NCI-H1930 (cell line): ENCODE data around the gene ERGIC3.
"Not testable (repeated sequence)": the region's sequence is repeated elsewhere in the genome, so short reads cannot be mapped to it uniquely, and the experiment has no call there.

Source experiments
- DNase-seq, 2 experiments: peaks; one replicate each; lab custom pipeline; 2025; lab: John Stamatoyannopoulos, UW

The ERGIC3 gene

GRCh38 chr20:35518955-35519354 is 22.9 kb upstream of the ERGIC3 start:
- DNase-seq = no peak

- no peak for DNase-seq
Observed at GRCh38 chr20:35523298-35523888, 18.5 kb upstream of the ERGIC3 start.

- DNase-seq = no peak
Observed at GRCh38 chr20:35525639-35526038, 16.2 kb upstream of the ERGIC3 start.

GRCh38 chr20:35527122-35527769 is 14.6 kb upstream of the ERGIC3 start:
- no peak for DNase-seq

GRCh38 chr20:35529552-35529951 is 12.3 kb upstream of the ERGIC3 start, which contains the start of gene C20orf173:
TSS of gene C20orf173 (minus strand) at chr20:35529652. CDS start at chr20:35529373, 279 bp downstream.
- DNase-seq = no peak

- peak in 1 of 2 experiments; percentile 16 for DNase-seq
Observed at GRCh38 chr20:35539756-35540212, 2.1 kb upstream of the ERGIC3 start.

- DNase-seq = no peak
Observed at GRCh38 chr20:35541118-35541782, 628 bp upstream of the ERGIC3 start.

GRCh38 chr20:35542990-35543389 is 1.1 kb downstream of the ERGIC3 start:
- DNase-seq = no peak

GRCh38 chr20:35544436-35544835 is 2.6 kb downstream of the ERGIC3 start:
- DNase-seq = no peak

GRCh38 chr20:35544941-35545340 is 3.1 kb downstream of the ERGIC3 start:
- DNase-seq = not testable (repeated sequence)

- no peak for DNase-seq
Observed at GRCh38 chr20:35546127-35546526, 4.2 kb downstream of the ERGIC3 start.

GRCh38 chr20:35547329-35547728 is 5.5 kb downstream of the ERGIC3 start:
- no peak for DNase-seq

- no peak for DNase-seq
Observed at GRCh38 chr20:35551503-35551902, 9.6 kb downstream of the ERGIC3 start.

GRCh38 chr20:35552914-35553313 is 11.0 kb downstream of the ERGIC3 start:
- DNase-seq = no peak

- not testable (repeated sequence) for DNase-seq
Observed at GRCh38 chr20:35555461-35555860, 13.6 kb downstream of the ERGIC3 start.

GRCh38 chr20:35555951-35556645 is 14.2 kb downstream of the ERGIC3 start:
- no peak for DNase-seq

- no peak for DNase-seq
Observed at GRCh38 chr20:35556871-35557270, 15.0 kb downstream of the ERGIC3 start.

GRCh38 chr20:35558451-35558850 is 16.6 kb downstream of the ERGIC3 start:
- no peak for DNase-seq

GRCh38 chr20:35559042-35559693 is 17.3 kb downstream of the ERGIC3 start:
- DNase-seq = no peak

GRCh38 chr20:35560105-35560511 is 18.2 kb downstream of the ERGIC3 start:
- no peak for DNase-seq

GRCh38 chr20:35560541-35560940 is 18.7 kb downstream of the ERGIC3 start:
- no peak for DNase-seq

- DNase-seq = peak in 1 of 2 experiments; percentile 35
Observed at GRCh38 chr20:35561268-35561667, 19.4 kb downstream of the ERGIC3 start.
